ENCODE data around the gene SH3BGRL2. TPM values are rescaled to one million over a fixed set of nuclear protein-coding genes. Genes with fewer than 3 reads are reported as not detected.

The SH3BGRL2 gene
- polyA plus RNA-seq, 1 donor (not counting 4 experiments of a cell fraction or from before 2014, with no cell fraction given) = 3.8 TPM

GRCh38 chr6:79608334-79609224, 22.6 kb upstream of the SH3BGRL2 start:
- Histone ChIP-seq H4K20me1 (ENCODE audit: control insufficient read depth, extremely low read depth, insufficient read depth, low read length) (no peaks in the 10 kb centered on the region), H3K4me1 (ENCODE audit: control insufficient read depth, extremely low read depth, insufficient read depth, low read length) (no peaks in the 10 kb centered on the region), H3K9ac (ENCODE audit: control insufficient read depth, extremely low read depth, insufficient read depth, low read length) (no peak overlapping the region), H3K9me3 (ENCODE audit: control insufficient read depth, low read depth, low read length) (no peaks in the 10 kb centered on the region), H3K36me3 (ENCODE audit: control insufficient read depth in 2 of 2, extremely low read depth in 1 of 2, insufficient read depth in 2 of 2, low read length in 2 of 2) (no peaks in the 10 kb centered on the region), H3K9me1 (ENCODE audit: control insufficient read depth, extremely low read depth, insufficient read depth, low read length) (no peaks in the 10 kb centered on the region), H3K27ac (ENCODE audit: control insufficient read depth, insufficient read depth, low read length) (no peak overlapping the region), H3K4me3 (ENCODE audit: control insufficient read depth in 2 of 3, extremely low read depth in 1 of 3, insufficient read depth in 2 of 3, low read depth in 1 of 3, low read length in 3 of 3) (no peak overlapping the region), H3K4me2 (ENCODE audit: control insufficient read depth, extremely low read depth, insufficient read depth, low read depth, low read length) (no peak overlapping the region), H3K79me2 (ENCODE audit: control insufficient read depth, insufficient read depth, low read length) (no peaks in the 10 kb centered on the region), H2AFZ (ENCODE audit: control insufficient read depth, low read length) (no peak overlapping the region), H3K27me3 (ENCODE audit: control insufficient read depth, extremely low read depth, insufficient read depth, low read length) (no peaks in the 10 kb centered on the region)
- dilution Hi-C loops (cut with MboI; ENCODE audit: extremely low pct_ligation_motif_present, low sequenced_read_pairs) = no loop called here
- DNase-seq (ENCODE audit: low read depth, low spot score) (no peak), FAIRE-seq (no peak)
- TF ChIP-seq EZH2 (IDR thresholded peaks at IDR 0.05; ENCODE audit: low read length) = no peak
- TF ChIP-seq, protein P1, sequence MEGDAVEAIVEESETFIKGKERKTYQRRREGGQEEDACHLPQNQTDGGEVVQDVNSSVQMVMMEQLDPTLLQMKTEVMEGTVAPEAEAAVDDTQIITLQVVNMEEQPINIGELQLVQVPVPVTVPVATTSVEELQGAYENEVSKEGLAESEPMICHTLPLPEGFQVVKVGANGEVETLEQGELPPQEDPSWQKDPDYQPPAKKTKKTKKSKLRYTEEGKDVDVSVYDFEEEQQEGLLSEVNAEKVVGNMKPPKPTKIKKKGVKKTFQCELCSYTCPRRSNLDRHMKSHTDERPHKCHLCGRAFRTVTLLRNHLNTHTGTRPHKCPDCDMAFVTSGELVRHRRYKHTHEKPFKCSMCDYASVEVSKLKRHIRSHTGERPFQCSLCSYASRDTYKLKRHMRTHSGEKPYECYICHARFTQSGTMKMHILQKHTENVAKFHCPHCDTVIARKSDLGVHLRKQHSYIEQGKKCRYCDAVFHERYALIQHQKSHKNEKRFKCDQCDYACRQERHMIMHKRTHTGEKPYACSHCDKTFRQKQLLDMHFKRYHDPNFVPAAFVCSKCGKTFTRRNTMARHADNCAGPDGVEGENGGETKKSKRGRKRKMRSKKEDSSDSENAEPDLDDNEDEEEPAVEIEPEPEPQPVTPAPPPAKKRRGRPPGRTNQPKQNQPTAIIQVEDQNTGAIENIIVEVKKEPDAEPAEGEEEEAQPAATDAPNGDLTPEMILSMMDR (optimal IDR thresholded peaks at IDR 0.05 in 1 of 3, IDR thresholded peaks at IDR 0.05 in 1 of 3, conservative IDR thresholded peaks at IDR 0.05 in 1 of 3; ENCODE audit: extremely low read depth in 1 of 3, insufficient read depth in 2 of 3, low read length in 3 of 3) = no peak

DNA sequence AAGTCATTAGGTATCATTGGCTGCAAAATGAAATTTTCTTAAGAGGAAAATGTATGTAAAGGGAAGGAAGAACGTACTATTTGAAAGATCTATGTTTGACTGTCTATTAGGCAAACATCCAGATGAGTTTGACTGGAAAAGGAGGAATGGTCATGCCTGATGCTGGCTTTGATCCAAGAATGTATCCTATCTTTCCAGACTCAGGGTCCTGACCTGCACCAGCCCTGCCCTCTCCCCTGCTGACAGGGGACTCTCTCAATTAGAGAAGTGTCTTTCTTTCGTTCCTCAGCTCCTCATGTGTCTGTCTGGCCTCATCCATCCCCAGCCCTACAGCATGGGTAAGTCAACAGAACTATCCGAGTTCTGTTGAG, 21.9 kb upstream of the SH3BGRL2 start:
- H4K20me1 ChIP-seq (ENCODE audit: control insufficient read depth, extremely low read depth, insufficient read depth, low read length) = no peaks in the 10 kb centered on the region
- H2AFZ ChIP-seq (ENCODE audit: control insufficient read depth, low read length) = no peak overlapping the region
- no peaks in the 10 kb centered on the region for H3K4me1 ChIP-seq (ENCODE audit: control insufficient read depth, extremely low read depth, insufficient read depth, low read length)
- DNase-seq (ENCODE audit: low read depth, low spot score) (no peak), FAIRE-seq (no peak)
- no peak overlapping the region for H3K4me2 ChIP-seq (ENCODE audit: control insufficient read depth, extremely low read depth, insufficient read depth, low read depth, low read length)
- H3K27me3 ChIP-seq (ENCODE audit: control insufficient read depth, extremely low read depth, insufficient read depth, low read length) = no peaks in the 10 kb centered on the region
- no peaks in the 10 kb centered on the region for H3K36me3 ChIP-seq (ENCODE audit: control insufficient read depth in 2 of 2, extremely low read depth in 1 of 2, insufficient read depth in 2 of 2, low read length in 2 of 2)
- no peaks in the 10 kb centered on the region for H3K79me2 ChIP-seq (ENCODE audit: control insufficient read depth, insufficient read depth, low read length)
- H3K9me1 ChIP-seq (ENCODE audit: control insufficient read depth, extremely low read depth, insufficient read depth, low read length) = no peaks in the 10 kb centered on the region
- no peak overlapping the region for H3K9ac ChIP-seq (ENCODE audit: control insufficient read depth, extremely low read depth, insufficient read depth, low read length)
- no peak for TF ChIP-seq EZH2 (IDR thresholded peaks at IDR 0.05; ENCODE audit: low read length)
- TF ChIP-seq, protein P1 (optimal IDR thresholded peaks at IDR 0.05 in 1 of 3, IDR thresholded peaks at IDR 0.05 in 1 of 3, conservative IDR thresholded peaks at IDR 0.05 in 1 of 3; ENCODE audit: extremely low read depth in 1 of 3, insufficient read depth in 2 of 3, low read length in 3 of 3) = no peak
- no peak overlapping the region for H3K27ac ChIP-seq (ENCODE audit: control insufficient read depth, insufficient read depth, low read length)
- no peaks in the 10 kb centered on the region for H3K9me3 ChIP-seq (ENCODE audit: control insufficient read depth, low read depth, low read length)
- dilution Hi-C loops (cut with MboI; ENCODE audit: extremely low pct_ligation_motif_present, low sequenced_read_pairs) = no loop called here
- H3K4me3 ChIP-seq (ENCODE audit: control insufficient read depth in 2 of 3, extremely low read depth in 1 of 3, insufficient read depth in 2 of 3, low read depth in 1 of 3, low read length in 3 of 3) = no peak overlapping the region
